ENCODE data around the gene ARFIP1. TPM values are rescaled to one million over a fixed set of nuclear protein-coding genes. Genes with fewer than 3 reads are reported as not detected.

ARFIP1 gene
- total and polyA plus RNA-seq, 9 of the 15 experiments (the other 6 are each of a cell fraction or from before 2014, with no cell fraction given), result 14.1 to 25.1 (median 20.9) TPM

- Histone ChIP-seq H3K36me3 (ENCODE audit: control insufficient read depth, insufficient read depth, low read length) (no peaks in the 10 kb centered on the region), H3K9ac (ENCODE audit: insufficient read depth in 1 of 2, low read depth in 2 of 2, low read length in 2 of 2) (no peak overlapping the region), H3K4me2 (ENCODE audit: insufficient read depth, low read length) (no peak overlapping the region), H3K27ac (ENCODE audit: extremely low read depth, low read depth, low read length) (no peak overlapping the region), H3K79me2 (ENCODE audit: control insufficient read depth, insufficient read depth, low read length) (no peaks in the 10 kb centered on the region; the same call in 2 of the 3 replicates), H3K9me3 (replicated peaks; ENCODE audit: control insufficient read depth, insufficient read depth, low read depth, low read length) (no peaks in the 10 kb centered on the region), H4K20me1 (replicated peaks; ENCODE audit: control insufficient read depth, insufficient read depth, low read length) (no peaks in the 10 kb centered on the region), H3K27me3 (ENCODE audit: control insufficient read depth in 2 of 2, insufficient read depth in 2 of 2, low read length in 2 of 2) (no peaks in the 10 kb centered on the region), H3K4me3 (no peak overlapping the region), H2AFZ (ENCODE audit: low read depth, low read length) (no peak overlapping the region), H3K9me1 (ENCODE audit: control insufficient read depth, insufficient read depth, low read length) (no peaks in the 10 kb centered on the region), H3K4me1 (replicated peaks in 1 of 2; ENCODE audit: control insufficient read depth in 2 of 2, insufficient read depth in 2 of 2, low read length in 2 of 2) (no peaks in the 10 kb centered on the region)
- ChIA-PET POLR2A (no interaction called here), CTCF (ENCODE audit: low intra/inter-chr PET ratio) (no interaction called here)
- 80% methylated on average over 10 of the region's 11 CpGs for WGBS (ENCODE audit: insufficient coverage, low coverage, missing lambda C conversion rate)
- FAIRE-seq (no peak), ATAC-seq (no peak), DNase-seq (ENCODE audit: extremely low read depth in 1 of 4, low spot score in 3 of 4) (no peak)
- BruUV-seq (replicated peaks), result no TSS peak
- intact Hi-C loops (cut with micrococcal nuclease) (no loop called here), in situ Hi-C loops (cut with MboI) (no loop called here)
- TF ChIP-seq ZBTB43 (CRISPR knock-in tag; IDR thresholded peaks at IDR 0.05), result no peak
- no peak for TF ChIP-seq MCM7 (IDR thresholded peaks at IDR 0.05)
- no peak for TF ChIP-seq THRB (CRISPR knock-in tag; conservative IDR thresholded peaks at IDR 0.05)
- TF ChIP-seq NFRKB (IDR thresholded peaks at IDR 0.05; ENCODE audit: low read depth), result no peak
- TF ChIP-seq ZBTB7A (IDR thresholded peaks at IDR 0.05; ENCODE audit: borderline replicate concordance, control insufficient read depth, low read depth, low read length), result no peak
- no peak for TF ChIP-seq TFAM (CRISPR knock-in tag; conservative IDR thresholded peaks at IDR 0.05)
- no peak for TF ChIP-seq CREB5 (CRISPR knock-in tag; IDR thresholded peaks at IDR 0.05)
- TF ChIP-seq HEY1 (CRISPR knock-in tag; IDR thresholded peaks at IDR 0.05; ENCODE audit: borderline replicate concordance), result no peak
- TF ChIP-seq ZNF583 (CRISPR knock-in tag; IDR thresholded peaks at IDR 0.05), result no peak
- TF ChIP-seq NCOA6 (IDR thresholded peaks at IDR 0.05), result no peak
- TF ChIP-seq ZNF3 (CRISPR knock-in tag; IDR thresholded peaks at IDR 0.05), result no peak
- no peak for TF ChIP-seq ASH1L (IDR thresholded peaks at IDR 0.05; ENCODE audit: borderline replicate concordance, low read depth, partially characterized antibody)
- TF ChIP-seq ZNF668 (CRISPR knock-in tag; IDR thresholded peaks at IDR 0.05), result no peak
- TF ChIP-seq PCBP1 (IDR thresholded peaks at IDR 0.05; ENCODE audit: low read depth, low read length, poor library complexity, severe bottlenecking), result no peak
- no peak for TF ChIP-seq TAF15 (IDR thresholded peaks at IDR 0.05; ENCODE audit: low read depth, low read length)
- no peak for TF ChIP-seq CHD2 (IDR thresholded peaks at IDR 0.05; ENCODE audit: low read depth, low read length)
- TF ChIP-seq TFAP4 (CRISPR knock-in tag; IDR thresholded peaks at IDR 0.05; ENCODE audit: borderline replicate concordance), result no peak
Measured at GRCh38 chr4:152810715-152811287, 31.0 kb downstream of the ARFIP1 start.
